Measurements from ENCODE around the gene DIS3L2. TPM values are rescaled to one million over a fixed set of nuclear protein-coding genes. Genes with fewer than 3 reads are reported as not detected.

DIS3L2 gene
- total RNA-seq, 4 donors from 2014 or later = 12.8 to 27.3 (median 16.8) TPM

DNA sequence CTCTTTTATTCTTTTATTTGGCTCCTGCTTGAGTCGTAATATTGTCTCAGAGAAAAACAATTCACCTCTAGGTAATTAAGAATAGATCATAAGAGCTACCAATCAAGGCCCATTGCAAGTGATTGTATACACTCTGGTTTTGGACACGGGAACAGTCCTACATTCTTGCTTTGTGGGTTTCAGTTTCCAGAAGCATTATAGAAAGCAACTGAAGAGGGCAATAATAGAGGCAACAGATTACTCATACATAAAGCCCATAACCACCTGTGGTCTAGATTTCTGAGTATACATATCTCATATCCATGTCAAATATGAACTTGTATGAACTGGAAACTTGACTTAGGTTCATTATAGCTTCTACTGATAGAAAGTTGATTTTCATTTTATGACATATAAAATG, 65.4 kb downstream of the DIS3L2 start:
- intact Hi-C loops (cut with DNase I; ENCODE audit: low total_unique reads) = no loop called here
- H3K9me3 ChIP-seq = no peaks in the 10 kb centered on the region
- no peaks in the 10 kb centered on the region for H3K27me3 ChIP-seq
- TF ChIP-seq POLR2A (IDR thresholded peaks at IDR 0.05) = no peak
- TF ChIP-seq, protein P1, sequence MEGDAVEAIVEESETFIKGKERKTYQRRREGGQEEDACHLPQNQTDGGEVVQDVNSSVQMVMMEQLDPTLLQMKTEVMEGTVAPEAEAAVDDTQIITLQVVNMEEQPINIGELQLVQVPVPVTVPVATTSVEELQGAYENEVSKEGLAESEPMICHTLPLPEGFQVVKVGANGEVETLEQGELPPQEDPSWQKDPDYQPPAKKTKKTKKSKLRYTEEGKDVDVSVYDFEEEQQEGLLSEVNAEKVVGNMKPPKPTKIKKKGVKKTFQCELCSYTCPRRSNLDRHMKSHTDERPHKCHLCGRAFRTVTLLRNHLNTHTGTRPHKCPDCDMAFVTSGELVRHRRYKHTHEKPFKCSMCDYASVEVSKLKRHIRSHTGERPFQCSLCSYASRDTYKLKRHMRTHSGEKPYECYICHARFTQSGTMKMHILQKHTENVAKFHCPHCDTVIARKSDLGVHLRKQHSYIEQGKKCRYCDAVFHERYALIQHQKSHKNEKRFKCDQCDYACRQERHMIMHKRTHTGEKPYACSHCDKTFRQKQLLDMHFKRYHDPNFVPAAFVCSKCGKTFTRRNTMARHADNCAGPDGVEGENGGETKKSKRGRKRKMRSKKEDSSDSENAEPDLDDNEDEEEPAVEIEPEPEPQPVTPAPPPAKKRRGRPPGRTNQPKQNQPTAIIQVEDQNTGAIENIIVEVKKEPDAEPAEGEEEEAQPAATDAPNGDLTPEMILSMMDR (IDR thresholded peaks at IDR 0.05 in 4 of 5, conservative IDR thresholded peaks at IDR 0.05 in 1 of 5) = no peak
- H3K4me3 ChIP-seq = no peak overlapping the region
- in situ Hi-C loops (cut with MboI; ENCODE audit: low sequenced_read_pairs in 4 of 4) = no loop called here
- no peak for ATAC-seq
- H3K4me1 ChIP-seq = peaks cover 0 to 7% of the 10 kb centered on the region in 2 donors
- DNase-seq = no peak
- H3K27ac ChIP-seq = no peak overlapping the region
- H3K36me3 ChIP-seq = peaks cover 0 to 16% of the 10 kb centered on the region in 2 donors

GRCh38 chr2:232027530-232027929, 66.0 kb downstream of the DIS3L2 start:
- Histone ChIP-seq H3K36me3 (peaks cover 0 to 16% of the 10 kb centered on the region in 2 donors), H3K9me3 (no peaks in the 10 kb centered on the region), H3K27ac (no peak overlapping the region), H3K4me3 (no peak overlapping the region), H3K27me3 (no peaks in the 10 kb centered on the region), H3K4me1 (peaks cover 0 to 7% of the 10 kb centered on the region in 2 donors)
- intact Hi-C loops (cut with DNase I; ENCODE audit: low total_unique reads) = no loop called here
- DNase-seq = no peak
- no peak for TF ChIP-seq POLR2A (IDR thresholded peaks at IDR 0.05)
- TF ChIP-seq, protein P1 (IDR thresholded peaks at IDR 0.05 in 4 of 5, conservative IDR thresholded peaks at IDR 0.05 in 1 of 5) = no peak
- no peak for ATAC-seq
- in situ Hi-C loops (cut with MboI; ENCODE audit: low sequenced_read_pairs in 4 of 4) = no loop called here

DNA sequence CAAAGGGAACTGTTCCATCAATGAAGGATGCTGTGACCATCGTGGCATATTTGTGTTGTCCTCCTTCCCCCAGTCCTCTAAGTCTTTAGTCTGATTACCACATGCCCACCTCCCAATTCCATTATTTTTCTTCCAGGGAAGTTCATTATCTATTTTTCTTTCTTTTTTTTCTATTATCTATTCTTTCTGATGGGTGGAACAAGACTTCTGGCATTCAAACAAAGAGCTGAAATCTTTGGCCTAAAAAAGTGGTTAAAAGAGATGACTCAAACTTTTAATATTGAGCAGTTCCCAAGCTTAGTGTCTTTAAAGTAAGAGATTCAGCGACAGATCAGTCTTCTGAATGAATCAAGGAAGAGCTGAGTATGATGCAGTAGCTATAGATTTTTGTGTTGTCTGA, 66.6 kb downstream of the DIS3L2 start:
- in situ Hi-C loops (cut with MboI; ENCODE audit: low sequenced_read_pairs in 4 of 4) (no loop called here), intact Hi-C loops (cut with DNase I; ENCODE audit: low total_unique reads) (no loop called here)
- Histone ChIP-seq H3K9me3 (no peaks in the 10 kb centered on the region), H3K4me3 (no peak overlapping the region), H3K36me3 (peaks cover 0 to 16% of the 10 kb centered on the region in 2 donors), H3K27ac (no peak overlapping the region), H3K4me1 (peaks cover 0 to 7% of the 10 kb centered on the region in 2 donors), H3K27me3 (no peaks in the 10 kb centered on the region)
- TF ChIP-seq POLR2A (IDR thresholded peaks at IDR 0.05) = no peak
- TF ChIP-seq, protein P1 (IDR thresholded peaks at IDR 0.05 in 4 of 5, conservative IDR thresholded peaks at IDR 0.05 in 1 of 5) = no peak
- no peak for ATAC-seq
- DNase-seq = no peak

DNA sequence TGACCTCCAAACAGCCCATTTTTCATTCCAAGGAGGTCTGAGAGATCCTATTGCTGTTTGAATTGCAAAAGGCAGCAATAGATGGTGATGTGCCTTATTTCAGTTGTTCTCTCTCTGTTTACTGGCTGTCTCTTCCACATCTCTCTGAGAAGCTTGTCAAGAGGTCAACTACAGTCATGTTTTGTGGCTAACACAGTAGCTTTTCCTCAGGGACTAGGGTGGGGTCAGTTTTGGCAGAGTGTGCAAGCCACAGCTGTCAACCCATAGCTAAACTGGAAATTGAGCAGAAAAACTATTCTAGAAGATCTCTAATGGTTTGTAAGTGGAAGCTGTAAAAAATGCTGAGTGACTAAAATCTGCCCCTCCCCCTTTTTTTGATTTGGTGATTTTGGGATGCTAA, 67.1 kb downstream of the DIS3L2 start:
- in situ Hi-C loops (cut with MboI; ENCODE audit: low sequenced_read_pairs in 4 of 4) (no loop called here), intact Hi-C loops (cut with DNase I; ENCODE audit: low total_unique reads) (no loop called here)
- Histone ChIP-seq H3K27ac (no peak overlapping the region), H3K27me3 (no peaks in the 10 kb centered on the region), H3K4me1 (peaks cover 0 to 7% of the 10 kb centered on the region in 2 donors), H3K4me3 (no peak overlapping the region), H3K9me3 (no peaks in the 10 kb centered on the region), H3K36me3 (peaks cover 0 to 12% of the 10 kb centered on the region in 2 donors)
- ATAC-seq (peak in 1 of 2 donors; percentile 54), DNase-seq (peak in 1 of 2 donors; percentile 25)
- TF ChIP-seq, protein P1 (IDR thresholded peaks at IDR 0.05 in 4 of 5, conservative IDR thresholded peaks at IDR 0.05 in 1 of 5) = no peak
- TF ChIP-seq POLR2A (IDR thresholded peaks at IDR 0.05) = no peak

DNA sequence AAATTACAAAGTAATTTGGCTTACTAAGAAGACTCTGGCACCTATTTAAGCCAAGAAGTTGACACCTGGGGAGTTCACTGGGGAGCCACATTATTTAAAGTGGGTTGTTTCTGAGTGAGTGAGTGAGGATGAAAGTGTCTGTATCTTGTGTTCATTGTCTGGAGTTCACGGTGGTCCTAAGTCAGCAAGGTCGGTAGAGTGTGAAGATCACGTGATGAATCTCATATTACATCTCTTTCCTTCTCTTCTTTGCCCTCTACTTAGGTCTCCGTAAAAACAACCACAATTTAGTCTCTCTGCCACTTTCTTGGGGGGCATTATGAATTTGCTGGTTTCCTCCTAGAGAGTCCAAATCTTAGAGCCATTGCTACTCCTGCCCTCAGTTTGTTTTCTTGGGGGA, 67.8 kb downstream of the DIS3L2 start:
- DNase-seq (no peak), ATAC-seq (no peak)
- TF ChIP-seq, protein P1 (IDR thresholded peaks at IDR 0.05 in 4 of 5, conservative IDR thresholded peaks at IDR 0.05 in 1 of 5) = no peak
- intact Hi-C loops (cut with DNase I; ENCODE audit: low total_unique reads) (no loop called here), in situ Hi-C loops (cut with MboI; ENCODE audit: low sequenced_read_pairs in 4 of 4) (no loop called here)
- Histone ChIP-seq H3K4me1 (peaks cover 0 to 7% of the 10 kb centered on the region in 2 donors), H3K36me3 (peaks cover 0 to 9% of the 10 kb centered on the region in 2 donors), H3K9me3 (no peaks in the 10 kb centered on the region), H3K4me3 (no peak overlapping the region), H3K27me3 (no peaks in the 10 kb centered on the region), H3K27ac (no peak overlapping the region)

Measured in gastrocnemius medialis (tissue), 4 donors.